ENCODE data around the gene MARCHF10. TPM values are rescaled to one million over a fixed set of nuclear protein-coding genes. Genes with fewer than 3 reads are reported as not detected.

The MARCHF10 gene
- polyA plus RNA-seq, 1 donor, result 0.15 TPM

GRCh38 chr17:62767997-62768396, 40.1 kb downstream of the MARCHF10 start:
- Histone ChIP-seq H3K4me3 (ENCODE audit: low read length) (no peak overlapping the region), H3K4me1 (ENCODE audit: control insufficient read depth, insufficient read depth, low read length) (no peaks in the 10 kb centered on the region), H3K36me3 (ENCODE audit: control insufficient read depth, insufficient read depth, low read length) (no peaks in the 10 kb centered on the region), H3K27me3 (ENCODE audit: control insufficient read depth, insufficient read depth, low read length) (no peaks in the 10 kb centered on the region), H3K27ac (ENCODE audit: low read length) (no peak overlapping the region), H3K9me3 (ENCODE audit: control insufficient read depth, low read depth, low read length) (no peaks in the 10 kb centered on the region)
- no CpG with 5 or more reads among the region's 5 CpGs for WGBS (ENCODE audit: insufficient coverage, low lambda C conversion rate)
- no peak for DNase-seq

DNA sequence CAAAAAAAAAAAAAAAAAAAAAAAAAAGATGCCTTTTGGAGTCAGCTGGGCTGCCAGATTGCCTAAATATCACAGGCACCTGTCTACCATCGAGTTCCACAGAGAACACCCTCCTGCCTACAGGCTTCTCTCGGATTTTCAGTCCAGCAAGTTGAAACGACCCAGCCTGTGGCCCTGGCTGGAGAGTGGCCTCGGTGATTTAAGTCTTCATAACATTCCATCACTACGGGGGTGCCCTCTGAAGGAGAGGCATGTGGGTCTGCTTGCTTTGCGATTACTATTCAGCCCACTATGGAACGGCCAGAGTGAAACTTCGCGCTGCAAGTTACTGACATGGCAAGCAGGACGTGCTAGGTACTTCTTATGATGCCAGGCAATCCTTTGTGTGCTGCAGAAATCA, 42.8 kb downstream of the MARCHF10 start:
- WGBS (ENCODE audit: insufficient coverage, low lambda C conversion rate), result no CpG with 5 or more reads among the region's 10 CpGs

GRCh38 chr17:62763891-62764600, 44.1 kb downstream of the MARCHF10 start:
- no peak for DNase-seq
- Histone ChIP-seq H3K9me3 (ENCODE audit: control insufficient read depth, low read depth, low read length) (no peaks in the 10 kb centered on the region), H3K4me3 (ENCODE audit: low read length) (no peak overlapping the region), H3K27ac (ENCODE audit: low read length) (no peak overlapping the region), H3K4me1 (ENCODE audit: control insufficient read depth, insufficient read depth, low read length) (no peaks in the 10 kb centered on the region), H3K36me3 (ENCODE audit: control insufficient read depth, insufficient read depth, low read length) (no peaks in the 10 kb centered on the region), H3K27me3 (ENCODE audit: control insufficient read depth, insufficient read depth, low read length) (peaks cover 2% of the 10 kb centered on the region)
- WGBS (ENCODE audit: insufficient coverage, low lambda C conversion rate), result 100% methylated on average over 1 of the region's 15 CpGs

More for the DNA sequence above, 42.8 kb downstream of the MARCHF10 start:
- Histone ChIP-seq H3K4me1 (ENCODE audit: control insufficient read depth, insufficient read depth, low read length) (no peaks in the 10 kb centered on the region), H3K27ac (ENCODE audit: low read length) (no peak overlapping the region), H3K36me3 (ENCODE audit: control insufficient read depth, insufficient read depth, low read length) (no peaks in the 10 kb centered on the region), H3K9me3 (ENCODE audit: control insufficient read depth, low read depth, low read length) (no peaks in the 10 kb centered on the region), H3K4me3 (ENCODE audit: low read length) (no peak overlapping the region), H3K27me3 (ENCODE audit: control insufficient read depth, insufficient read depth, low read length) (no peaks in the 10 kb centered on the region)
- no peak for DNase-seq

DNA sequence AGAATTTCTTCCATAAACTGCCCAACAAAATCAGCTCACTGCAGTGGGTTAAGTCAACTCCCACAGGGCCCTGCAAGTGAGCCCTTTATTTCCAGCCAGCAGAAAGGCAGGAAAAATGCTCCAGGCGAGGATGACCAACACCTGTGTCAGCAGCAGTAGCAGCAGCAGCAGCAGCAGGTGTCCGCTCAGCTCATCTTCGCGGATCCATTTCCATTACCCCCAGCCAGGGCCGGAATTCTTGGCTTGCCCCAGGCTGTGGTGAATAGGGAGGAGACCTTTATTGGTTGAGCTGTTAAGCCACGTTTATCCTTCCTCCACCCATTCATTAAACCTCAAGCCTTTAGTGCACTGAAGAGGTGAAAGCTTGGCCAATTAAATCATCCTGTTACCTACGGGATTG, 46.2 kb downstream of the MARCHF10 start:
- no peaks in the 10 kb centered on the region for H3K4me1 ChIP-seq (ENCODE audit: control insufficient read depth, insufficient read depth, low read length)
- no peak overlapping the region for H3K27ac ChIP-seq (ENCODE audit: low read length)
- peaks cover 2% of the 10 kb centered on the region for H3K27me3 ChIP-seq (ENCODE audit: control insufficient read depth, insufficient read depth, low read length)
- H3K36me3 ChIP-seq (ENCODE audit: control insufficient read depth, insufficient read depth, low read length), result no peaks in the 10 kb centered on the region
- H3K4me3 ChIP-seq (ENCODE audit: low read length), result no peak overlapping the region
- WGBS (ENCODE audit: insufficient coverage, low lambda C conversion rate), result no CpG with 5 or more reads among the region's 7 CpGs
- H3K9me3 ChIP-seq (ENCODE audit: control insufficient read depth, low read depth, low read length), result no peaks in the 10 kb centered on the region
- DNase-seq, result no peak

- H3K27me3 ChIP-seq (ENCODE audit: control insufficient read depth, insufficient read depth, low read length), result peaks cover 2% of the 10 kb centered on the region
- H3K4me3 ChIP-seq (ENCODE audit: low read length), result no peak overlapping the region
- no peak for DNase-seq
- WGBS (ENCODE audit: insufficient coverage, low lambda C conversion rate), result 71% methylated on average over 1 of the region's 2 CpGs
- no peaks in the 10 kb centered on the region for H3K36me3 ChIP-seq (ENCODE audit: control insufficient read depth, insufficient read depth, low read length)
- no peak overlapping the region for H3K27ac ChIP-seq (ENCODE audit: low read length)
- H3K9me3 ChIP-seq (ENCODE audit: control insufficient read depth, low read depth, low read length), result no peaks in the 10 kb centered on the region
- no peaks in the 10 kb centered on the region for H3K4me1 ChIP-seq (ENCODE audit: control insufficient read depth, insufficient read depth, low read length)
Observed at GRCh38 chr17:62760945-62761267, 47.2 kb downstream of the MARCHF10 start.

DNA sequence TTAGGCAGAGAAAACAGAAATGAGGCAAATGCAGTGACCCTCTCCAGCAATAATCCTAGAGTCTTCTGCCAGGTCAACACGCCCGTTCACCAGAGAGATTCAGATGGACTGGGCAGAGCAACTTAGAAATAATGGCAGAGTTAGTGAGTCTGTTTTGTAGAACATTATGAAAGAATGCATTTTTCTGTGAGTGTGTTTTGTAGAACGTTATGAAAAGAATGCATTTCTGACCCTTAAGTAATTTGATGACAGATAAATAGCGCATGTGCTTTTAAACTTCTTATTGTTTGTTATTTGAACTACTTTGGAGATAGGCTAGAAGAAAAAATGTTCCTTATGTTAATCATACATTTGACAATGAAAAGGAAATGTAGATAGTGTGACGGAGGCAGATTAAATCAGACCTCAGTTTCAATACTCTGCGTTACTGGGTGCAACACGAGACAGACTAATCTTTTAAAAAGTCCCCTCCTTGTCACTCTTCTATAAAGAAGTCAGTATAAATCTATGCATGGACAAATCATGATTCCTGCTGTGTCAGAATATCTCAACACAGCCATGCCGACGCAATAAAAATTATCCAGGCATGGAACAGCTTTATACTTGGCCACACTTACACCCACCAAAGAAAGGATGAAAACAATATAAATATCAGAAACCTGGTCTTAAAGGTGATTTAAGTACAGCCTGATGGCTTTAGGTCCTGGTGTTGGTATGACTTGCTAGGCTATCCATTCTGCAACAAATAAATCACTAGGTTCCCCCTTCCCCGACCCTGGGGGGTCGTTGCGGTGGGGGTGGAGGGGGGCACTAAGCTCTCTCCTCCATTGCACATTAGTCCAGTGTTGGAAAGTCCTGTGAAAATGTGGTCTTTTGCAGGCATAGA, 47.8 kb downstream of the MARCHF10 start:
- DNase-seq, result no peak
- Histone ChIP-seq H3K4me1 (ENCODE audit: control insufficient read depth, insufficient read depth, low read length) (no peaks in the 10 kb centered on the region), H3K27me3 (ENCODE audit: control insufficient read depth, insufficient read depth, low read length) (peaks cover 2% of the 10 kb centered on the region), H3K9me3 (ENCODE audit: control insufficient read depth, low read depth, low read length) (no peaks in the 10 kb centered on the region), H3K36me3 (ENCODE audit: control insufficient read depth, insufficient read depth, low read length) (no peaks in the 10 kb centered on the region), H3K4me3 (ENCODE audit: low read length) (no peak overlapping the region), H3K27ac (ENCODE audit: low read length) (no peak overlapping the region)
- 65% methylated on average over 2 of the region's 12 CpGs for WGBS (ENCODE audit: insufficient coverage, low lambda C conversion rate)

DNA sequence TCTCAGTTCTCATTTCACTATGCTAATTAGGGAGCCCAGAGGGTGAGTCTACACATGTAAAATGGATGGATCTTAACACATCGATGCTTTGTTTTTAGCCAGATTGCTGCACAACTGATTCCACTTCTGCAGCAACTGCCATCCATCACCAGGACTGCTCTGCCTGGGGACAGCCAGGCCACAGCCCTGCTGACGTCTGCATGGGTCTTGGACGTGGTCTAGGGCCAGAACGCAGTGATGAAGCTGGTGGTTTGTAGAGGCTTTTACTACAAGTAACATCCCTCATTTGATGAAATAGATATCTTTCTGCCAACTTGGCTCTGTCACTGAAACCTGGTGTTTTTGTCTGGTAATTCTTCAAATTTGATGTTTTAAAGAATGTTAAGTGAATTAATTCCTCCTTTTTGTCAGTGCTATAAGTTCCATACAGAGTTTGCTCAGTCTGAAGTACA, 50.6 kb downstream of the MARCHF10 start:
- H3K27ac ChIP-seq (ENCODE audit: low read length), result no peak overlapping the region
- no peaks in the 10 kb centered on the region for H3K36me3 ChIP-seq (ENCODE audit: control insufficient read depth, insufficient read depth, low read length)
- H3K27me3 ChIP-seq (ENCODE audit: control insufficient read depth, insufficient read depth, low read length), result peaks cover 2% of the 10 kb centered on the region
- H3K4me3 ChIP-seq (ENCODE audit: low read length), result no peak overlapping the region
- no peaks in the 10 kb centered on the region for H3K9me3 ChIP-seq (ENCODE audit: control insufficient read depth, low read depth, low read length)
- no peaks in the 10 kb centered on the region for H3K4me1 ChIP-seq (ENCODE audit: control insufficient read depth, insufficient read depth, low read length)
- no peak for DNase-seq
- WGBS (ENCODE audit: insufficient coverage, low lambda C conversion rate), result no CpG with 5 or more reads among the region's 4 CpGs

- no peaks in the 10 kb centered on the region for H3K9me3 ChIP-seq (ENCODE audit: control insufficient read depth, low read depth, low read length)
- H3K27ac ChIP-seq (ENCODE audit: low read length), result no peak overlapping the region
- no peaks in the 10 kb centered on the region for H3K36me3 ChIP-seq (ENCODE audit: control insufficient read depth, insufficient read depth, low read length)
- no peaks in the 10 kb centered on the region for H3K4me1 ChIP-seq (ENCODE audit: control insufficient read depth, insufficient read depth, low read length)
- 100% methylated on average over 2 of the region's 4 CpGs for WGBS (ENCODE audit: insufficient coverage, low lambda C conversion rate)
- DNase-seq, result no peak
- no peak overlapping the region for H3K4me3 ChIP-seq (ENCODE audit: low read length)
- peaks cover 2% of the 10 kb centered on the region for H3K27me3 ChIP-seq (ENCODE audit: control insufficient read depth, insufficient read depth, low read length)
Observed at GRCh38 chr17:62756198-62756597, 51.9 kb downstream of the MARCHF10 start.

- no peaks in the 10 kb centered on the region for H3K9me3 ChIP-seq (ENCODE audit: control insufficient read depth, low read depth, low read length)
- no peak for DNase-seq
- H3K4me1 ChIP-seq (ENCODE audit: control insufficient read depth, insufficient read depth, low read length), result no peaks in the 10 kb centered on the region
- H3K4me3 ChIP-seq (ENCODE audit: low read length), result no peak overlapping the region
- H3K27ac ChIP-seq (ENCODE audit: low read length), result no peak overlapping the region
- 80% methylated on average over 1 of the region's 10 CpGs for WGBS (ENCODE audit: insufficient coverage, low lambda C conversion rate)
- H3K27me3 ChIP-seq (ENCODE audit: control insufficient read depth, insufficient read depth, low read length), result peaks cover 2% of the 10 kb centered on the region
- H3K36me3 ChIP-seq (ENCODE audit: control insufficient read depth, insufficient read depth, low read length), result no peaks in the 10 kb centered on the region
Observed at GRCh38 chr17:62755141-62755851, 52.8 kb downstream of the MARCHF10 start.

DNA sequence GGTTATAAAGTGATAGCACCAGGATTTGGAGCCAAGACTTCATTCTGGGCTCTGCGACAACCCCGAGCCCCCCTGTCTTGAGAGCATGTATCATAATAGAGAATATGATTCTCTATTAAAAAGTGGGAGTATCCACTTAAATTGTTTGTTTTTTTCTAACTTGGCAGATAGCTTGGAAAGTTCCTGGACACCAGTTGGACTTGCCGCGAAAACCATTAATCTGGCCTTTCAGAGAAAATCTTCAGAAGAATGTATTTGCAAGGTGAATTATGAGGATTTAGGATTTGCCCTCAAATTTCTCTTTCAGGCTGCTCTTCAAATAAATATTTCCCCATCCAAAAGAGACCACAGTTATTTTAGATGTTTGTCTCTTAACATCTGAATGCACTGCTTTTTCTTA, 53.5 kb downstream of the MARCHF10 start:
- no peak for DNase-seq
- no CpG with 5 or more reads among the region's 4 CpGs for WGBS (ENCODE audit: insufficient coverage, low lambda C conversion rate)

More for the DNA sequence above, 53.5 kb downstream of the MARCHF10 start:
- Histone ChIP-seq H3K36me3 (ENCODE audit: control insufficient read depth, insufficient read depth, low read length) (no peaks in the 10 kb centered on the region), H3K4me3 (ENCODE audit: low read length) (no peak overlapping the region), H3K27me3 (ENCODE audit: control insufficient read depth, insufficient read depth, low read length) (peaks cover under 1% of the 10 kb centered on the region), H3K4me1 (ENCODE audit: control insufficient read depth, insufficient read depth, low read length) (no peaks in the 10 kb centered on the region), H3K9me3 (ENCODE audit: control insufficient read depth, low read depth, low read length) (no peaks in the 10 kb centered on the region), H3K27ac (ENCODE audit: low read length) (no peak overlapping the region)

Measured in large intestine (tissue), 3 donors.